Measurements from ENCODE around the gene RABGAP1L.

DNA sequence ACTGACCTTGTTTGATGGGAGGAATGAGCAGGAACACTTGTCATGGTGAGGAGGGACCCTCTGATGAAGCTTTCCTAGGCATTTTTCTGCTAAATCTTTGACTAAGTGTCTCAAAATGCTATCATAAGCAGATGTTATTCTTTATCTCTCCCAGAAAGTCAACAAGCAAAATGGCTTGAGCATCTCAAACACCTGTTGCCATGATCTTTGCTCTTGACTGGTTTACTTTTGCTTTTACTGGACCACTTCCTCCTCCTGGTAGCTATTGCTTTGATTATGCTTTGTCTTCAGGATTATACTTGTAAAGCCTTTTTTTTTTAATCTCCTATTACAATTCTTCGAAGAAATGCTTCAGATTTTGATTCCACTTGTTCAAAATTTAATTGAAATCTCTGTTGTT is 445.9 kb downstream of the RABGAP1L start:
- TF ChIP-seq POLR2A (IDR thresholded peaks at IDR 0.05) (no peak), EP300 (IDR thresholded peaks at IDR 0.05) (no peak)
- TF ChIP-seq, protein P1, sequence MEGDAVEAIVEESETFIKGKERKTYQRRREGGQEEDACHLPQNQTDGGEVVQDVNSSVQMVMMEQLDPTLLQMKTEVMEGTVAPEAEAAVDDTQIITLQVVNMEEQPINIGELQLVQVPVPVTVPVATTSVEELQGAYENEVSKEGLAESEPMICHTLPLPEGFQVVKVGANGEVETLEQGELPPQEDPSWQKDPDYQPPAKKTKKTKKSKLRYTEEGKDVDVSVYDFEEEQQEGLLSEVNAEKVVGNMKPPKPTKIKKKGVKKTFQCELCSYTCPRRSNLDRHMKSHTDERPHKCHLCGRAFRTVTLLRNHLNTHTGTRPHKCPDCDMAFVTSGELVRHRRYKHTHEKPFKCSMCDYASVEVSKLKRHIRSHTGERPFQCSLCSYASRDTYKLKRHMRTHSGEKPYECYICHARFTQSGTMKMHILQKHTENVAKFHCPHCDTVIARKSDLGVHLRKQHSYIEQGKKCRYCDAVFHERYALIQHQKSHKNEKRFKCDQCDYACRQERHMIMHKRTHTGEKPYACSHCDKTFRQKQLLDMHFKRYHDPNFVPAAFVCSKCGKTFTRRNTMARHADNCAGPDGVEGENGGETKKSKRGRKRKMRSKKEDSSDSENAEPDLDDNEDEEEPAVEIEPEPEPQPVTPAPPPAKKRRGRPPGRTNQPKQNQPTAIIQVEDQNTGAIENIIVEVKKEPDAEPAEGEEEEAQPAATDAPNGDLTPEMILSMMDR (IDR thresholded peaks at IDR 0.05), result no peak

Data from gastroesophageal sphincter (tissue), 3 donors.